ENCODE data around the gene SRGAP3.
"Not testable (repeated sequence)": the region's sequence is repeated elsewhere in the genome, so short reads cannot be mapped to it uniquely, and the experiment has no call there.

The SRGAP3 gene

DNA sequence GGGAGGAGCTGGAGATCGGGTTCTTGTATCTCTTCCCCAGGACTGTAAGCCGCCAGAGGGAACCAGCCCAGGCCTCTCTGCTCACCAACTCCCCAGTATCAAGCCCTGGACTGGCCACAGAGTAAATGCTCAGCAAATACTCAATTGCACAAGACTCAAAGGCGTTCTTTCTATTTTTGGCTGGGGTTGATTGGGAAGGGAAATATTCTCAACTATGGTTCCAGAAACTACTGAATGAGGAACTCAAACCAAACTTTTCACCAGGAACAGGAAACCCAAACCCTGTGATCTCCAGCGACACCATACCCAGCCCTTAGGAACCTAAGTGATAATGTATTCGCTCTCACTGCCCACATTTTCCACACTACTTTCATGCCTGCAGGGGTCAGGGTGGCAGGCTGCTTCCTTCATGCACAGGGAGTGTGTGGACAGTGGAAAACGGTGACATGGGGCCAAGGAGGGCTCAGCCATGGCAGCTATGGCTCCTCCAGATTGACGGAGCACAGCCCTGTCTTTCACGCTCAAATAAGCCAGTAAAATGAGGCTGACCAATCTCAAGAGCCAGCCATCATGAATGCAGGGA, 161.5 kb downstream of the SRGAP3 start:
- DNase-seq (ENCODE audit: low read depth in 3 of 3), result no peak

DNA sequence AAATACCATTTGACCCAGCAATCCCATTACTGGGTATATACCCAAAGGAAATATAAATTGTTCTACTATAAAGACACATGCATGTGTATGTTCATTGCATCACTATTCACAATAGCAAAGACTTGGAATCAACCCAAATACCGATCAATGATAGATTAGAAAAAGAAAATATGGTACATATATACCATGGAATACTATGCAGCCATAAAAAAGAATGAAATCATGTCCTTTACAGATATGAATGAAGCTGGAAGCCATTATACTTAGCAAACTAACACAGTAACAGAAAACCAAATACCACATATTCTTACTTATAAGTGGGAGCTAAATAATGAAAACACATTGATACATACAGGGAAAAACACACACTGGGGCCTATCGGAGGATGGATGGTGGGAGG, 164.0 kb downstream of the SRGAP3 start:
- not testable (repeated sequence) for DNase-seq (ENCODE audit: low read depth in 3 of 3)

DNA sequence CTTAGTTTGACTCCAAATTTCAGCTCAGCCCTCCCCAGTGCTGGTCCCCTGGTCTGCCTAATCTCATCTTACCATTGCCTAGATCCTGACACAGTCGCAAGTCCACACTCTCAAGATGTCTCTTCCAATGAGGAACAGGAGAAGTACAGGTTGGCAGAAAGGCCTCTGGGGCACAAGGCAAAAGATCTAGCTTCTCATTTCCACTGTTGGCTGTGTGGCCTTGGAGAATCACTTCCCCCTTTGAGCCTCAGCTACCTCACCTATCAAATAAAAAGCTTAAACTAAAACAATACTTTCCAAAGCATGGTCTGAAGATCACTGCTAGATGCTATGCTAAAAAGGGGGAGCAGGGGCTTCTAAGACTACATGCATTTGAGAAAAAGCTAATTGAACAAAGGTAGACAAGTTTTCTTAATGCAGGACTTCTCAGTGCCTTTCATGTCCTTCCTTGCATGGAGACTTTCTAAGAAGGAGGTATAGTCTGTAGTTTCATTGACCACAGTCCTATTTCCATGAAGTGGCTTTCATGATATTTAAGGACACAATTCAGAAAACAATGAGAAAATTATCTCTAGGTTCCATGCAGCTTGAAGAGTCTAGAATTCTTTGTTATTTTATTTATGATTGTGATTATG, 168.1 kb downstream of the SRGAP3 start:
- no peak for DNase-seq (ENCODE audit: low read depth in 3 of 3)

DNA sequence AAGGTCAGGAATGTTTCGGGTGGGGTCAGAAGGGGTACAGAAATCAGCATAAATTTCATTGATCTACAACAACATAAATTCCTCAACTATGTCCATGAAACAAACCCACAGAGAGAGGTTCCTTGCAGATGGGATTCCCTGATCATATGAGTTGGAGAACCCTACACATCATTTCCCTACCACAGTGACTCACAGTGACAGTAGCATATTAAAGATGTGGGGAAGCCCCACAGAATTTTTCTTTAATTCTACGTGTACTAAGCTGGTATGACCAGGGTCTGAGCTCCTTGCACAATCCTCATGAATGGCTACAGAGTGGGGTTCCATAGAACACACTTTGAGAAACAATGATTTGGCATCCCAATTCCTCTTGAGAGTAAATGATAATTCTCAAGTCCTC, 169.3 kb downstream of the SRGAP3 start:
- no peak for DNase-seq (ENCODE audit: low read depth in 3 of 3)

DNA sequence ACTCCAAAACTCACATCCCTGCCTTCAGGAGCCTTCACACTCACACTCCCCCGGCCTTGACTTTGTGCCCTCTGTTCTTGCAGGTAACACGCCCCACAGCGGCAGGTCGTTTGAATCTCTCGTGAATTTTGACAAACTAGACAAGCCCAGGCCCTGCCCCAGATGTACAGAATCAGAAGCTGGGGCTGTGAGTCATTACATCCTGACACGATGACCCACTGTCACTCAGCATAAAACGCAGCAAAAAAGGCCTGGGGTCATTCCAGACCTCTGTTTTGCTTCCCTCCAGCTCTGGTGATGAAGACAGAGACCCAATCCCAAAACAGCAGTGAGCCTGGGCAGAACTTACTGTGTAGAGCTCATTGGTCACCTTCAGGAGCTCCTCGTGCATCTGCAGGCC, 169.8 kb downstream of the SRGAP3 start:
- no peak for DNase-seq (ENCODE audit: low read depth in 3 of 3)

DNA sequence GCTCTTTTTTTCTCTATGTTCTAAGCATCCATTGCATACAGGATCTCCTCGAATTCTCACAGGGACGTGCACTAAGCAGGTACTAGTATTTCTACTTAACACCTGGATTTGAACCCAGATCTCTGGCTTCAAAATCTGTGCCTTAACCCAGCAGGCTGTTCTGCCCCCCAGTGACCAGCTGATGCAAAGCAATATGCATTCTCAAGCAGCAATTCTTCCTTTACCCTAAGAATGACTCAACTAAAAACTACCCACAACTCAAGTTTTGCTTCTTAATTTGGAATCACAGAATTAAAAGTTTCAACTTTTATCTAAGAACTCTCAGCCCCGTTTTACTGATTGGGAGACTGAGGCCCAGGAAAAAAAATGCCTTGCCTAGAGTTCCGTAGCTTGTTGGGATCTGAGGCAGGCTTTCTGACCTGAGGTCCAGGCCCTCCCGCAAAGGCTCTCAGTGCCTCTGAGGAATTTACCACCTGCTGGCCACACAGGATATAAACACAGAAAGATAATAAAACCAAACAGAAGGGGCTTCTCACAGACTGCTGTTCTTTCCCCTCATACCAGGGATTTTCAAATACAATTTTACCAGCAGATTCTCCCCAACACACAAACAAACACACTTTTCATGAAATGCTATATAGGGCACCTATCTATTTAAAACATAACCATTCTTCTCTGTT, 170.7 kb downstream of the SRGAP3 start:
- no peak for DNase-seq (ENCODE audit: low read depth in 3 of 3)

DNA sequence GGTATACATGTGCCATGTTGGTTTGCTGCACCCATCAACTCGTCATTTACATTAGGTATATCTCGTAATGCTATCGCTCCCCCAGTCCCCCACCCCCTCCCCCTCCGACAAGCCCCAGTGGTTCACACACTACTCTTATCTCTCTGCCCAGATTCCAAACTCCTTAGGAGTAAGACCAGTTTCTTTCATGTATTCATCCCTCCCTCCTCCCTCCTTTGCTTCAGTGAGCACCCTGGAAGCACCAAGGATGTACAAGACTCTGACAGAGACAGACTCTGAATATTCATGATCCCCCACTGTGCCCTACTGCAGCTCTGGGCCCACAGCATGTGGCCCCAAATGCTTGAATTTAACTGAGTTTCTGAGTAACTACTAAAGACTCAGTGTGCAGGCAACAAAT, 172.4 kb downstream of the SRGAP3 start:
- no peak for DNase-seq (ENCODE audit: low read depth in 3 of 3)

DNA sequence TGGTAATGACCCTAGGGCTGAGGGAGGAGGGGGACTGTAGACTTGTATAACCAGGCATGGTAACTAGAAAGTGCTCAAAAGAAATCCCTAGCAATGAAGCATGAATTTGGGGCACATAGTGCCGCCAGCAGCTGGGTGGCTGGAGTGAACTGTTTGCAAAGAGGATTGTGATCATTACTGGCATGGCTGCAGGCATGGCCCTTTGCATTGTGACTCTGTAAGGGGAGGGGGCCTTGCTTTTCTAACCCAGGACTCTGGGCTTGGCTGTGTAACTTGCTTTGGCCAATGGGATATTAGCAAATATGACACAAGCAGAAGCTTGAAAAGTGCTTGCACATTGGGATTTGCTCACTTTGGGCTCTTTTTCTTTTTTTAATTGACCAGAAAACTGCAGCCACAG, 173.7 kb downstream of the SRGAP3 start:
- no peak for DNase-seq (ENCODE audit: low read depth in 3 of 3)

DNA sequence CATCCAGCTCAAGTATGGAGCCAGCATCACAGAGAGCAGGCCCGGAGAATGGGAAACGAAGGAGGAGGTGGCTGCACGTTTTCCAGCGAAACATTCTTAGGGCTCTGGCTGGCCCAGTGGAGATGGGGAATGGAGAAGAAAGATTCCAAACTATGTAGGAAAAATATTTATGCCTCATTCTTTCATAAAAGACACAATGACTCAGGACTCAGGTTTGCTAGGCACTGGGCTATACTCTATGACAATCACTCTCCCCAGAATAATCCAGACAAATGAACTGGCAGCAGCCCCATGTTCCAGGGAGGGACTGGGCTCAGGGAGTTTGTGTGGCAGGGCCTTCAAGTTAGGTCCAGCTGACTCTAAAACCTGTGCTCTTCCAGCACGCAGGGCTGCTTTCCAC, 175.4 kb downstream of the SRGAP3 start:
- no peak for DNase-seq (ENCODE audit: low read depth in 3 of 3)

DNA sequence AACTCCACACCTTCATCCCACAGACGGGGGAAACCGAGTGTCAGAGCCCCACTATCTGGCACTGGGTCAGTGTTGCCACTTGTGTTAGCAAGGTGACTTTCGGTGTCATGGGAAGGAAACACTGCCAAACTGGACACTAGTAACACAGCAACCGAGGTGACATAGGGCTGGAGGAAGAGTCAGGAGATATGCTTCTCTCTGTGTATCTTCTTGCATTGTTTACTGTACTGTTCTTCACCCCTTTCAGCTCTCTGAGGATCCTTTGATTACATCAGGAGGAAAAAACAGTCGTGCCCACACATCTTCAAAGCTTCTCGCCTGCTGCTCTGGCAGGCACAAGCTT, 176.8 kb downstream of the SRGAP3 start:
- DNase-seq (ENCODE audit: low read depth in 3 of 3), result no peak

DNA sequence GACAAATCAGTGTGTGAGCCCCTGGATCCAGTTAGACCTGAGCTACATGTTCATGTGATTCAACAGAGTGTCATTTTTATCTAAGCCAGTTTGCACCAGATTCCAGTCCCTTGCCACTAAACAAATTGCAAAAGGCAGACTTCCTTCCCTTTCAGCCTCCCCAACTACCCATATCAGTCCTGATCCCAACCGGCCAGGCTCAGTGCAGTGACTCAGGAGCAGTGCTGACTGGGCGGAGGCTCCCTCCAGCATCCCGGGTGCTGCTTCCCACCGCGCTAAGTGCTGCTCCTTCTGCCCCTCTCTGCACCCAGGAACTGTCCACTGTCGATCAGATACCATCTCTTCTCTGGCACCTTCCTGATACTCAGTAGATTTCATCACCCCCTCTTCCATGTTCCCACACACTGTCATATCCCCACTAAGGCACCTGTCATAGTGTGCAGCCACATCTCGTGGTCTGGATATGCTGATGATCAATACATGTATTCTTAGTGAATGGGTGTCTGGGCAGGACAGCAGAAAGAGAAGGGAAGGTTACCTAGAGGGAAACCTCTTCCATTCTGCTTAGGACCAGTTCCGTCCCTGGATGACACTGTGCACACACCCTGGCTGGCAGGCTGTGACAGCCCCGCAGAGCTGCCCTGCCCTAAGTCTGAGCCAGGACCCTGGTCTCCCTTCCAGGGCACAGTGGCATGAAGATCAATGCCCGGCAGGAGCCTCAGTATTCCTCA, 177.3 kb downstream of the SRGAP3 start:
- DNase-seq (ENCODE audit: low read depth in 3 of 3), result no peak

DNA sequence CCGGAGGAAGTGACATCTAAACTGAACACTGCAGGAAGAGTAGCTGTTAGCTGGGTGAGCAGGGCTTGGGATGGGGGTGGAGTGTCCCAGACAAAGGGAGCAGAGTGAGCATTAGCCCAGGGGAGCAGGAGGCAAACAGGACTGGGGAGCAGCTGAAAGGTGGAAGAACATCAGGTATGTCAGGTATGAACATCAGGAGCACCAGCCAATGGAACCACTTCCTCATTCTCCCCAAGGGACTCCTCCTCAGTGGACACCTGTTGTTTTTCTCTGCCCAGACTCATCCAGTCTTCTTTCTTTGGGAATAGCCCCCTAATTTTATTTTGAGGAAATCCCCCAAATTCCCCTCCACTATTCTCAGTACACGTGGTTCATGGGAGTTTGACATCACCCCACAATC, 178.5 kb downstream of the SRGAP3 start:
- no peak for DNase-seq (ENCODE audit: low read depth in 3 of 3)

DNA sequence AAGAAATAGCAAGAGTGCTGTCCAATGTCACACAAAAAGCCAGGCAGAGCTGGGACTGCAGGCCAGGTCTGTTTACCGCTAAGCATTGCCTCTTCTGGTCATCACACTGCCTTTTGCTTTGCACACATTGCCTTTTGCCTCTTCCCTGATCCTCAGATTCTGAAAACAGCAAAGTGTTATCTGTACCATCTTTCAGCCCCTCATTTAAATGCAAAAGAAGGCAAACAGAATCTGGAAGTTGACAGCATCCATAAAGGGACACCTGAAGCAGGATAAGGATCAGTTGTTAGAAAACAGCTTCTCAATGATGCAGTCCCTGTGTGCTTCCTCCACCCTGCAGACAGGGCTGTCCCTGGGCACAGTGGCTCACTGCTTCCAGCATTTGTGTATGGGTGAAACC, 179.5 kb downstream of the SRGAP3 start:
- DNase-seq (ENCODE audit: low read depth in 3 of 3), result no peak

DNA sequence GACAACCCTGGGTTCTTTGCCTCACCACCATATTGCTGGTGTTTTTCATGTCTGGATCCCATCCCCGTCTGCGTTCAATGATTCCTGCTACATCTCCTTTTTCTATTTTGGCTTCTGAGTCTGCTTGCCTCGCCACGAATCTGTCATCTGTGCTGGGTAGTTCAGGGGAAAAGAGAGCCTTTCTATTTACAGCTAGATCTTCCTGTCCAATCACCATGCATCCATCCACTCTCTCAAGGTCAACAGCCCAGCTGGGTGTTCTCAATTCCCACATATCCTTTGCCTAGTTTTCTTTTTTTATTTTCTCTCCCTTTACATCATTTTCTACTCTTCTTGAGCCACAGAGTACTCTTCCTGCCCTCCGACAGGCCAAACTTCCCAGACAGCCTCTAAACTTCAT, 181.4 kb downstream of the SRGAP3 start:
- DNase-seq (ENCODE audit: low read depth in 3 of 3), result no peak

DNA sequence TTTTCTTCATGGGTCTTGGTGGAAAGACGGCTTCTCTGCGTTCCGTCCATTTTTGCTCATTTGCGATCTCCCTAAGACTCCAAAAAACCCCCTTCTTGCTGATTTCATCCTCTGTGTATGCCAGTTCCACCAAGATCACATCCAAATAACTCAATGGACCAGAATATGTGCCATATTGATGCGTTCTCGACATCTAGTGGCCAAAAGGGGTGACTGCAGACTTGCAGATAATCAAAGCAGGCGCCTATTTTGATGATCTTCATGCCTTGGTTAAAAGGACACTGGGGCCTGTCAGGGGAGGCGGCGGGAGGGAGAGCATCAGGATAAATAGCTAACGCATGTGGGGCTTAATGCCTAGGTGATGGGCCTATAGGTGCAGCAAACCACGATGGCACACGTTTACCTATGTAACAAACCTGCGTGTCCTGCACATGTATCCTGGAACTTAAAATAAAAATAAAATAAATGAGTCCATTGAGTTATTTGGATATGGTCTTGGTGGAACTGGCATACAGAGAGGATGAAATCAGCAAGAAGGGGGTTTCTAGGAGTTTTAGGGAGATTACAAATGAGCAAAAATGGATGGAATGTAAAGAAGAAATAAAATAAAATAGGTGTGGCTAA, 182.0 kb downstream of the SRGAP3 start:
- DNase-seq (ENCODE audit: low read depth in 3 of 3), result peak; percentile 9 to 17 (median 12)

DNA sequence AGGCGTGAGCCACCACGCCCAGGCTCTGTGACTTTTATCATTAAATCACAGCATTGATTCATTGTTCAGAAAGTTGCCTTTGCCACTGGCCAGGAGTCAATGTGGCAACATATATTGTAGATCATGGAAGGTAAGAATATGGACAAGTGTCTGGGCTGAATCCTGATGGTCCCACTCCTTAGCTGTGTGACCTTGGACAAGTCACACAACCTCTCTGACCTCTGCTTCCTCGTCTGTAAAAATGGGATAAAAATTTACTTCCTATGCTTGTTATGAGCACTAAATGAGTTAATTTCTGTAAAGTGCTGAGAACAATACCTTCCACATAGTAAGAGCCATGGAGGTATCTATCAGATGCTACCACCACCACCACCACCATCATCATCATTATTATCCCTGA, 182.7 kb downstream of the SRGAP3 start:
- DNase-seq (ENCODE audit: low read depth in 3 of 3), result no peak

DNA sequence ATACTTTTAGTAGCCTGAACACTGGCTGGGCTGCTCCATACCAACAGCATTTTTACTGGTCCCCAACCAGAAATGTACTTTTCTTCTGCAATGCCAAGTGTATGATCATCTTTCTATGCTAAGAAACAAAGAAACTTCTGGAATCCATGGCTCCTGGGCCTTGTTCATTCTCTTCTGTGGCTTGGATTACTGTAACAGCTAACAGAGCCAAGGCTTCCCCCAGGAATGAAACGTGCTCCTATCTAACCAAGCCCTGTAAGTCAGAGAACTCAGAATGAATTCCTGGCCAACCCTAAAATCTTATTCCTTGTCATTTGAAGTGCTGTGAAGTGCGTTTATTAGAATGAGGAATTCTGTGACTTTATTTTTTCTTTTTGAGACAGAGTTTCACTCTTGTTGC, 183.3 kb downstream of the SRGAP3 start:
- no peak for DNase-seq (ENCODE audit: low read depth in 3 of 3)

DNA sequence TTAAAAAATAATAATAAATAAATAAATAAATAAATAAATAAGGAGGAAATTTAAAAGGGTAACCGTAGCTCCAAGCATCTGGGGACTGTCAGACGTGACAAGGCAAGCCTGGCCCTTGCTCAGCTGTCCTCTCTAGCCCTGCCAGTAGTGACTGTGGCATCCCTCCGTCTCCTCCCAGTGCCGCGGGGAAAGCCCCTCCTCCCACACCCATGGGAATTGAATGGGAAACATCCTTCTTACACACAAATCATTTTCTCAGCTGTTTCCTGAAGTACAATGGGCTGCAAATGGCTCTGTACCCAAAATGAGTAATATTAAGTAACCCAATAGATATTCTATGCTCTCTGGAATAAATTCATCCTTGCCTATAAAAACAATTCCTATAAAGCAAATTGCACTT, 184.6 kb downstream of the SRGAP3 start:
- no peak for DNase-seq (ENCODE audit: low read depth in 3 of 3)

DNA sequence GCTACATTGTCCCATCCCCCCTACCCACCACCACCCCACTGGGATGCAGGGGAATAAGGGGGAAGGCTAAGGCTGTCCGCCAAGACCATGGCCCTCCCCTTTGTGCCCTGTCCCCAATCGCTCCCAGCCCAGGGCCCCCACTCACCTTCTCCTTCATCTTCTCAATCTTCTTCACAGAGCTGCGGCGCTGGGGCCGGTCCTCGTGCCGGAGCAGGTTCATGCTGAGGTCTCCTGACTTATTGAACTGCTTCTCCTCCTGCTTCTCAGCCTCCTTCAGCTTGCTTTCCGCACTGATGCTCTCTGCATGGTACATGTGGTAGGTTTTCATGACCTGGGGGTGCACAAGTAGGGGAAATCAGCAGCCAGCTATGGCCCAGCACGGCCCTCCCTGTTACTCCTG, 185.2 kb downstream of the SRGAP3 start:
- DNase-seq (ENCODE audit: low read depth in 3 of 3), result no peak

DNA sequence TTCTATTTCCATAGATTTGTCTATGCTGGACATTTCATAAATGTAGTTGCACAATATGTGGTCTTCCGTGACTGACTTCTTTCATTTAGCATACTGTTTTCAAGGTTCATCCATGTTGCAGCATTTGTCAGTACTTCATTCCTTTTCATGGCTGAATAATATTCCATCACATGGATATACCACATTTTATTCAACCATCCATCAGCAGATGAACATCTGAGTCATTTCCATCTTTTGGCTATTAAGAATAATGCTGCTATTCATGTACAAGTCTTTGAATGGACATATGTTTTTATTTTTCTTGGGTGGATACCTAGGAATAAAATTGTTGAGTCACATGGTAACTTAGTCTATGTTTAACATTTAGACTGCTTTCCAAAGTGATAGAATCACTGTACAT, 186.9 kb downstream of the SRGAP3 start:
- DNase-seq (ENCODE audit: low read depth in 3 of 3), result no peak

DNA sequence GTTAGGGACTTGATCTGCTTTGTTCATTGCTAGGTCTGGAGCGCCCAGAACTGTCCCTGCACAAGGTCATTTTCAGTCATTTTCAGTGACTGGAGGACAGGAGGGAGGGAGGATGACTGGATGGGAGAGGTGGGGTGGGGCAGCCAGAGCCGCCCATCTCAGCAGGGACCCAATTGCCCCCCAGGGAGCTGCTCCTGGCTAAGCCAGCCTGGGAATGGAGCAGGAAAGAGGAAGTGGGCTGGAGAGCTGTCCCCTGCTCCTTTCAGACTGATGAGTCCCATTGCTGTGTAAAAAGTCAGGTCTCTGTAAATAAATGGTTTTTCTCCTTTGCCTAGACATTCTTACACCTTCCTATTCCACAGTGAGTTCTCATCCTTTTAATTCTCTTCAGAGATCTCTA, 187.8 kb downstream of the SRGAP3 start:
- no peak for DNase-seq (ENCODE audit: low read depth in 3 of 3)

Measured in stimulated activated CD4-positive, alpha-beta T cell treated with anti-CD3 and anti-CD28 coated beads, TNF-alpha, amount 100 ng/mL, for 48 hours (primary cell).